Effector CD4-positive, alpha-beta T cell (primary cell): Measurements from ENCODE around the gene SAMD14.
"Not testable (repeated sequence)": the region's sequence is repeated elsewhere in the genome, so short reads cannot be mapped to it uniquely, and the experiment has no call there.

Experiments used
- DNase-seq: peaks from one replicate; pipeline ENCODE4 v3.0.0-alpha.2; 2020

Gene SAMD14

GRCh38 chr17:50072130-50072529 lies 57.8 kb downstream of the SAMD14 start:
- DNase-seq, result no peak

GRCh38 chr17:50071692-50072091 lies 58.3 kb downstream of the SAMD14 start:
- DNase-seq, result no peak

GRCh38 chr17:50070908-50071680 lies 58.9 kb downstream of the SAMD14 start:
- DNase-seq, result no peak

GRCh38 chr17:50067996-50068395 lies 62.0 kb downstream of the SAMD14 start:
- DNase-seq, result no peak

GRCh38 chr17:50066995-50067394 lies 63.0 kb downstream of the SAMD14 start:
- DNase-seq, result no peak

GRCh38 chr17:50065056-50065455 lies 64.9 kb downstream of the SAMD14 start:
- DNase-seq, result no peak

GRCh38 chr17:50064253-50065001 lies 65.5 kb downstream of the SAMD14 start:
- no peak for DNase-seq

GRCh38 chr17:50063561-50064252 lies 66.3 kb downstream of the SAMD14 start:
- no peak for DNase-seq

GRCh38 chr17:50062293-50063243 lies 67.4 kb downstream of the SAMD14 start:
- DNase-seq, result no peak

- DNase-seq, result not testable (repeated sequence)
These were observed 68.3 kb downstream of the SAMD14 start for GRCh38 chr17:50061713-50062045.

GRCh38 chr17:50060951-50061712 lies 68.8 kb downstream of the SAMD14 start:
- no peak for DNase-seq
